Measurements from ENCODE around the gene TENM3.

GRCh38 chr4:182827954-182828353, 584.8 kb downstream of the TENM3 start:
- TF ChIP-seq CTCF (IDR thresholded peaks at IDR 0.05; ENCODE audit: borderline replicate concordance, extremely low read depth, low read length, poor library complexity, severe bottlenecking) (no peak), EZH2 (IDR thresholded peaks at IDR 0.05; ENCODE audit: borderline replicate concordance, low read depth, low read length, severe bottlenecking) (no peak)
